HG03280 (cell line): Measurements from ENCODE around the gene BSG.
"Not testable (repeated sequence)": the region's sequence is repeated elsewhere in the genome, so short reads cannot be mapped to it uniquely, and the experiment has no call there.

Experiments
- ATAC-seq: cut with Tn5 transposase; IDR thresholded peaks from one replicate; pipeline ENCODE4 v1.9.1; 2021; ENCODE audit warnings: mild to moderate bottlenecking, moderate library complexity; ENCODE audit not compliant: unreplicated experiment

The BSG gene

DNA sequence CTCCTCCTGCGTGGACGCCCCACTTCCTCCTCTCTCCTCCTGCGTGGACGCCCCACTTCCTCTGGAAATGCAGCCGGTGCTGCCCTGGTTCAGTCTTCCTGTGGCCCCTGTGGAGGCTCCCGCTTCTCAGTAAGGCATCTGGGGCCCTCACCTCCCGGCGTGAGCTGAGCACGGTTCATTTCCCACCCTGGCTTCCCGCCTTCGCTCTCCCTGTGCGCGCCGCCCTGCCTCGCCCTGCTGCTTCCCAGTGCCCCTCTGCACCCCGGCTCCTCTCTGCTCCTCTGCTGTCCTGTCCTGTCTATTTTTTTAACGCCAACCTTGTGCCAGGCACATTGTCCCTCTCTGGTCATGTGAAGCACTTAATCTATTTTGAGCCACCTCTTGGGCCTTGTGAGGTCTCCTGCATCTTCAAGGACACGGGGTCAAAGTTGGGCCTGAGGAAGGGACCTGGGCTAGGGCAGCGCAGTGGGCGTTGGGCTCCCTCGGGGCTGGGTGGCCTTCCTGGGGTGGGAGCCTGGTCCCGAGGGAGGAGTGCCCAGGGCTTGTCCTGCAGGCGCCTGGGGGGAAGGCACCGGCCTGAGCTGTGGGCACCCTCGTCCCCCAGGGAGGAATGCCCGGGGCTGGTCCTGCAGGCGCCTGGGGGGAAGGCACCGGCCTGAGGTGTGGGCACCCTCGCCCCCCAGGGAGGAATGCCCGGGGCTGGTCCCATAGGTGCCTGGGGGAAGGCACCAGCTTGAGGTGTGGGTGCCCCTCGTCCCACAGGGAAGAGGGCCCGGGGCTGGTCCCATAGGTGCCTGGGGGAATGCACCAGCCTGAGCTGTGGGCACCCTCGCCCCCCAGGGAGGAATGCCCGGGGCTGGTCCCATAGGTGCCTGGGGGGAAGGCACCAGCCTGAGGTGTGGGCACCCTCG, 30.2 kb downstream of the BSG start:
- ATAC-seq: no peak

DNA sequence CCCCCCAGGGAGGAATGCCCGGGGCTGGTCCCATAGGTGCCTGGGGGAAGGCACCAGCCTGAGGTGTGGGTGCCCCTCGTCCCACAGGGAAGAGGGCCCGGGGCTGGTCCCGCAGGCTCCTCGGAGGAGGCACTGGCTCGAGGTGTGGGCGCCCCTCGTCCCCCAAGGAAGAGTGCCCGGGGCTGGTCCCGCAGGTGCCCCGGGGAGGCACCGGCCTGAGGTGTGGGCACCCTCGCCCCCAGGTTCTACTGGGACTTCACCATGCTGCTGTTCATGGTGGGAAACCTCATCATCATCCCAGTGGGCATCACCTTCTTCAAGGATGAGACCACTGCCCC, 30.9 kb downstream of the BSG start:
- not testable (repeated sequence) for ATAC-seq

DNA sequence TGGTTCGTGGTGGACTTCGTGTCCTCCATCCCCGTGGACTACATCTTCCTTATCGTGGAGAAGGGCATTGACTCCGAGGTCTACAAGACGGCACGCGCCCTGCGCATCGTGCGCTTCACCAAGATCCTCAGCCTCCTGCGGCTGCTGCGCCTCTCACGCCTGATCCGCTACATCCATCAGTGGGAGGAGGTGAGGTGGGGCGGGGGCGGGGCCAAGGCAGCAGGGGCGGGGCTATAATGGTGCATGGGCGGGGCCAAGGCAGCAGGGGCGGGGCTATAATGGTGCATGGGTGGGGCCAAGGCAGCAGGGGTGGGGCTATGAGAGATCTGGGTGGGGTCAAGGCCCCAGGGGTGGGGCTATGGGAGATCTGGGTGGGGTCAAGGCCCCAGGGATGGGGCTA, 31.4 kb downstream of the BSG start:
- ATAC-seq: not testable (repeated sequence)

DNA sequence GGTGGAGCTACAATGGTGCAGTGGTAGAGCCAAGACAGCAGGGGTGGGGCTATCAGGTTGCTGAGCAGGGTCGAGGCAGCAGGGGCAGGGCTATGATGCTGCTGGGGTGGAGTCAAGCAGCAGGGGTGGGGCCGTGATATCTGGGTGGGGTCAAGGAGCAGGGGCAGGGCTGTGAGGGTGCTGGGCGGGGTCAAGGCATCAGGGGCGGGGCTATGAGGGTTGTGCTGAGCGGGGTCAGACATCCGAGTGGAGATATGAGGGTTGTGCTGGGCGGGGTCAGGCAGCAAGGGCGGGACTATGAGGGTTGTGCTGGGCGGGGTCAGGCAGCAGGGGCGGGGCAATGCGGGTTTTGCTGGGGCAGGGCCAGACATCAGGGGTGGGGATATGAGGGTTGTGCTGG, 32.0 kb downstream of the BSG start:
- ATAC-seq: no peak

DNA sequence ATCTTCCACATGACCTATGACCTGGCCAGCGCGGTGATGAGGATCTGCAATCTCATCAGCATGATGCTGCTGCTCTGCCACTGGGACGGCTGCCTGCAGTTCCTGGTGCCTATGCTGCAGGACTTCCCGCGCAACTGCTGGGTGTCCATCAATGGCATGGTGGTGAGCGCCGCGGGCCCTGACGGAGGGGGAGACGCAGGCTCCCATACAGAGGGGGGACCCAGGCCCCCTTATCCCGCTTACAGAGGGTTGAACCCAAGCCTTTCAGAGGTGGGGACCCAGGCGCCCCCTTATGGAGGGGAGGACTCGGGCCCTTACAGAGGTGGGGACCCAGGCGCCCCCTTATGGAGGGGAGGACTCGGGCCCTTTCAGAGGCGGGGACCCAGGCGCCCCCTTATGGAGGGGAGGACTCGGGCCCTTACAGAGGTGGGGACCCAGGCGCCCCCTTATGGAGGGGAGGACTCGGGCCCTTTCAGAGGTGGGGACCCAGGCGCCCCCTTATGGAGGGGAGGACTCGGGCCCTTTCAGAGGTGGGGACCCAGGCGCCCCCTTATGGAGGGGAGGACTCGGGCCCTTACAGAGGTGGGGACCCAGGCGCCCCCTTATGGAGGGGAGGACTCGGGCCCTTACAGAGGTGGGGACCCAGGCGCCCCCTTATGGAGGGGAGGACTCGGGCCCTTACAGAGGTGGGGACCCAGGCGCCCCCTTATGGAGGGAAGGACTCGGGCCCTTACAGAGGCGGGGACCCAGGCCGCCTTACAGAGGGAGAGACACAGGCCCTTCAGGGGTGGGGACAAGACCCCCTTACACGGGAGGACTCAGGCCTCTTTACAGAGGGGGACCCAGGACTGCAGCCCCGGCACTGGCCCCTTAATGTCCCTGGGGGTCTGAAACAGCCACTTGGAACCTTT, 32.9 kb downstream of the BSG start:
- not testable (repeated sequence) for ATAC-seq

DNA sequence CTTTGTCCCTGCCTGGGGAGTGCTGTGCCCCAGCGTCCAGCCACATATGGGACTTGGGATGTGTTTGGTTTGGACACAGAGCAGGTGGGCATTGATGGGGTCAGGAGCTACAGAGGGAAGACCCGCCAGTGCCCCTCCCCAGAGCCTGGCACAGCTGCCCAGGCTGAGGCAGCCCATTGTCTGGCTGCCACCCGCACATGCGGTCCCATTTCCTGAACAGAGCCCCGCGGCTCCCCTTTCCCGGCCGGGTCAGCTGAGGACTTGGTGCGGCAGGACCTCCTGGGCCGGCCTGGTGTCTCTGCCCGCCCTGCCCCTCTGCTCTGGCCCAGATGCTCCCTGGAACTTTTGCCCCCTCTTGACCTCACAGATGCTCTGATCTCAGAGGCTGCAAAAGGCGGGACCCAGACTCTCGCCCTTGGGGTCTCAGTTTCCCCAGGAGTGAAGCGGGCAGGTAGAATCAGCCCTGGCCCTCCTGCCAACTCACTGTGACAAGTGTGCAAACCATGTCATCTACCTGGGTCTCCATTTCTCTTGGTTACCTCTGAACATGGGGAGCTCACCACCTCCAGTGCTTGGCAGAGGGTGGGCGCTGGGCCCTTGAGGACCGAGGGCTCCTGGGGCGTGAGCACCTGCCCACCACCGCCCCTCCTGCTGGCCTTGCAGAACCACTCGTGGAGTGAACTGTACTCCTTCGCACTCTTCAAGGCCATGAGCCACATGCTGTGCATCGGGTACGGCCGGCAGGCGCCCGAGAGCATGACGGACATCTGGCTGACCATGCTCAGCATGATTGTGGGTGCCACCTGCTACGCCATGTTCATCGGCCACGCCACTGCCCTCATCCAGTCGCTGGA, 35.1 kb downstream of the BSG start:
- ATAC-seq: no peak

DNA sequence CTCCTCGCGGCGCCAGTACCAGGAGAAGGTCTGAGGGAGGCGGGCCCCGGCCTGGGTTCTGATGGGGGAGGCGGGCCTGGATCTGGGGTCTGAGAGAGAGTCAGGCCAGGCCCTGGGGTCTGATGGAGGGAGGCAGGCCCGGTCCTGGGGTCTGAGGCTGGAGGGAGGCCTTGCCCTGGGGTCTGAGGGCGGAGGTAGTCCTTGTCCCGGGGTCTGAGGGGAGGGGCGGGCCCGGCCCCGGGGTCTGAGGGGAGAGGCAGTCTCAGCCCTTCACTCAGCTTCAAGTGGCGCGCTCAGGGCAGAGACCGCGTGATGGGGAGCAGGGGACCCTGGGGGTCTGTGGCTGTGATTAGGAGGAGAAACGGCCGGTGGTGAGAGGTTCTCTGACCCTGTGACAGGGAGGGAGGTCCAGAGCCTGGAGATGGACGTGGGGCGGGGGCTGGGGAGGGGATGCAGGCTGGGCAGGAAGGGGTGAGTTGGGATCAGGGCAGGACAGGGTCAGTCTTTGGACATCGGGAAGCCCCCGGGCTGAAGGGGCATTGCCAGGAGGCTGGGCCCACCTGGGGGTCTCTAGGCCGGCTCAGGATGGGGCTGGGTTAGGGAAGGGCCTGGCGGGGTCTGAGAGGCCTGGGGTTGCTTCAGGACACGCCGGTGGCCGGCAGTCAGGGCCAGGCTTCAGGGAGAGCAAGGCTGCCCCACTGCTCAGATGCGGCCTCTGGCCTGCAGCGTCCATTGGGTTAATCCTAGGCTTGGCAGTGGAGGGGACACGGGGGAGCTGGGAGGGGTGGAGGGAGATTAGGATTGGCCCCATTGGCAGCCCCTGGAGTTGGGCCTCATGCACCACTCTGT, 36.0 kb downstream of the BSG start:
- ATAC-seq: no peak

DNA sequence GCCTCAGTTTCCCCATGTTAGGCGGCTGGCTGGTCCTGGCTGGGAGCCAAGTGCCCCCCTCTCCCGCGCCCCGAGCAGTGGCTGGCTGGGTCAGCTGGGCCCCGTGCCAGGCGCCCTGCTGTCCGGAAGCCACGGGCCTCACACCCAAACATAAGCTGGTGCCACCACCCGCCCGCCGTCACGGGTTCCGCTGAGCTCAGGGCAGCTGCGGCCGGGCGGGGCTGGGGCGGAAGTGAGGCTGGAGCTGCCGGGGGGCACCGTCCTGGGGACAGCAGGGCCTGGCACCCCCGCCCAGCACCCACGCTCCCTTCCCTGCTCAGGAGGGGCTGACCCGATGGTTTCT, 36.6 kb downstream of the BSG start:
- no peak for ATAC-seq

DNA sequence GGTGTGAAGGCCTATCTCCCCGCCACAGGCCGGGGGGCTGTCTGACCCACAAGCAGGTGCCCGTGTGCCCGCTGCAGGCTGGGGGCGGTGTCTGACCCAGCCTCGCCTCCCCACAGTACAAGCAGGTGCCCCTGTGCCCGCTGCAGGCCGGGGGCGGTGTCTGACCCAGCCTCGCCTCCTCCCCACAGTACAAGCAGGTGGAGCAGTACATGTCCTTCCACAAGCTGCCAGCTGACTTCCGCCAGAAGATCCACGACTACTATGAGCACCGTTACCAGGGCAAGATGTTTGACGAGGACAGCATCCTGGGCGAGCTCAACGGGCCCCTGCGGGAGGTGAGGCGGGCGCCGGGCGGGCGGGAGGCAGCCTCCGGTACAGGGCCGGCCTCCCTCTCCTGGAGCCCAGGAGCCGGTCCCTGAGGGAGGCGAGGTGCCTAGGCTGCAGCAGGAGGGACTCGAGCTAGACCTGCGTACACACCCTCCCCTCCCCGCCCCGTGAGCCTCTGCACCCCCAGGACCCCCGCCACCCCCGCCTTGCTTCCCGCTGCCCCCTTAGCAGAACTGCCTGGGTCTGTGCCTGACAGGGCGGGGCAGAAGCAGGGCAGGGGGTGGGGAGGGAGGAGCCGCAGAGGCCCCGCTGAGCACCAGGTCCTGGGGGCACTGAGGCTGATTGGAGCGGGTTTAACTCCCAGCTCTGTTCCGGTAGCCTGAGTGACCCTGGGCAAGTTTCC, 37.8 kb downstream of the BSG start:
- no peak for ATAC-seq

DNA sequence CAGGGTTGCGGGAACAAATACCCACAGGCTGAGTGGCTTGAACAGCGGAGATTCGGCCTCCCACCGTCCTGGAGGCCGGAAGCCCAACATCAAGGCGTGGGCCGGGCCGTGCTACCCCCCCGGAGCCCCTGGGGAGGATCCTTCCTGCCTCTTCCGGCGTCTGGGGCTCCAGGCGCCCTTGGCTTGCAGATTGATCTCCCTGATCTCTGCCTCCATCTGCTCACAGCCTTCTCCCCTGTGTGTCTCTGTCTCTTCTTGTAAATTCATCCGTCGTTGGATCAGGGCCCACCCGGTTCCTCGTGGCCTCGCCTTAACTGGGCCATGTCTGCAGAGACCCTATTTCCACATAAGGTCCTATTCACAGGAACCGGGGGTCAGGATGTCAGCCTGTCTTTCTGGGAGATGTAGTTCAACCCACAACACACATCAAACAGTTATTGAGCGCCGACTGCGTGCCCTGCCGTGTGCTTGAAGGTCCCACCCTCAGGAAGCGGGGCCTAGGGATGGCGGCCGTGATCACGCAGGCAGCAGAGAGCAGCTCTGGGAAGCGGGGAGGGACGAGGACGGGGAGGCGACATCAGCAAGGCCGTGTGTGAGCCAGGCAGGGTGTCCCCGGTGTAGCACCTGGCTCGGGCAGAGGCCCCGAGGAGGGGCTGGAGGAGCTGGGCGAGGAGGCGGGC, 38.5 kb downstream of the BSG start:
- no peak for ATAC-seq

DNA sequence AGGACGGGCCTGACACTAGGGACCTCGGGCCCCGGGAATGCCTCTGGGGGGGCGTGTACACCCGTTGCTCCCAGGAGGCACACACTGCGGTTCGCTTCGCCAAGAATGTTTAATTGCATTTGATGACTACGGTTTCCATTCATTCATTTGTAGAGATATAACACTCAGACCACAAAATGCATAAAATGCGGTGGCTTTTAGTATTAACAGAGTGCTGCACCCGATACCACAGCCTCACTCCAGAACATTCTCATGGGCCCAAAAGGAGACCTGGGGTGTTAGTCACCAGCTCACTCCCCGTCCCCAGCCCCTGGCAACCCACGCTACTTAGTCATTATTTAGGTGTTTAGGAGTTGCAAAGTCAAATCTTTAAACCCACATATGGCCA, 39.1 kb downstream of the BSG start:
- no peak for ATAC-seq

DNA sequence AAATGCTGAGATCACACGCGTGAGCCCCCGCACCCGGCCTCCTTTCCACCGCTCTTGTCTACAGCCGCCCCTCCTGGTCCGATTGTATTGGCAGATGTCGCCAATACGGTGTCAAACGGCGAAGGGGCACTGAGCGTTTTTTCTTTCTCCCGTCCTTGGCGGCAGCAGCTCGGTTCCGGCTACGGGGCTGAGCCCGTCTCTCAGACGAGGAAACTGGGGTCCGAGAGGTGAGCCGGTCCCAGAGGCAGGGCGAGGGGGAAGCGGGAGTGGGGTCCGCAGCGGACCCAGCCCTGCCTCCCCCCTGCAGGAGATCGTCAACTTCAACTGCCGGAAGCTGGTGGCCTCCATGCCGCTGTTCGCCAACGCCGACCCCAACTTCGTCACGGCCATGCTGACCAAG, 40.5 kb downstream of the BSG start:
- ATAC-seq: no peak

DNA sequence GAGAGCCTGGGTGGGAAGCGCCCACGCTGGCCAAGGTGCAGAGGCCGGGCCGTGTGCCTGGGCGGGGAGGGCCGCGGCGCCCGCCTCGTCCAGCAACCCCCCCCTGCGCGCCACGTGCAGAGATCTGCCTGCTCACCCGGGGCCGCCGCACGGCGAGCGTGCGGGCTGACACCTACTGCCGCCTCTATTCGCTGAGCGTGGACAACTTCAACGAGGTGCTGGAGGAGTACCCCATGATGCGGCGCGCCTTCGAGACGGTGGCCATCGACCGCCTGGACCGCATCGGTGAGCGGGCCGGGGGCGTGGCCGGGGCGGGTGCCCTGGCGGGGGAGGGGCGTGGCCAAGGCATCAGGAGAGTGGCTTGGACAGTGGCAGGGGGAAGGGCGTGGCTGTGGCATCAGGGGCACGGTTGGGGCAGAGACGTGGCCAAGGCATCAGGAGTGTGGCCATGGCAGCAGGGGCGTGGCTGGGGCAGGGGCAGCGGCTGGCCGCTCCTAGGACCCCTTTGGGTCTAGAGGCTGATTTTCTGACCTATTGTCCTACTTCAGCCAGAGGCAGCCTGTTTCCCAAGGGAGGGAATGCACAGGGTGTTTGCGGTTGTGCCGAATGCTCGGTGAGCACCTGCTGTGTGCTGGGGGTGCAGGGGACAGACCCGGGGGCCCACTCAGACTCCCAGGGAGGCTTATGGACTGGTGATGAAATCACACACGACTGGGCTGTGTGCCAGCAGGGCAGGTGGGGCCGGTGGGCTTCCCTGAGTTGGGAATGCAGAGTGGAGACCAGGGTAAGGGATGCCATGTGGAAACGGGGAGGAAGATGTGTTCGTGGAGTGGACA, 41.6 kb downstream of the BSG start:
- ATAC-seq: no peak

DNA sequence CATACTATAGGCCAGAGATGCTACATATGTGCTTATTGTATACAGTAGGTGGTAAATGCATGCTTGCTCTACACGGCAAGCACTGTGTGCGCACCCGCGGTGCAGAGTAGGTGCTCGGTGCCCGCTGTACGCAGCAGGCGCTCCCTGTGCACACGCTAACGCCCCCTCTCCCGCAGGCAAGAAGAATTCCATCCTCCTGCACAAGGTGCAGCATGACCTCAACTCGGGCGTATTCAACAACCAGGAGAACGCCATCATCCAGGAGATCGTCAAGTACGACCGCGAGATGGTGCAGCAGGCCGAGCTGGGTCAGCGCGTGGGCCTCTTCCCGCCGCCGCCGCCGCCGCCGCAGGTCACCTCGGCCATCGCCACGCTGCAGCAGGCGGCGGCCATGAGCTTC, 43.2 kb downstream of the BSG start:
- ATAC-seq: no peak

DNA sequence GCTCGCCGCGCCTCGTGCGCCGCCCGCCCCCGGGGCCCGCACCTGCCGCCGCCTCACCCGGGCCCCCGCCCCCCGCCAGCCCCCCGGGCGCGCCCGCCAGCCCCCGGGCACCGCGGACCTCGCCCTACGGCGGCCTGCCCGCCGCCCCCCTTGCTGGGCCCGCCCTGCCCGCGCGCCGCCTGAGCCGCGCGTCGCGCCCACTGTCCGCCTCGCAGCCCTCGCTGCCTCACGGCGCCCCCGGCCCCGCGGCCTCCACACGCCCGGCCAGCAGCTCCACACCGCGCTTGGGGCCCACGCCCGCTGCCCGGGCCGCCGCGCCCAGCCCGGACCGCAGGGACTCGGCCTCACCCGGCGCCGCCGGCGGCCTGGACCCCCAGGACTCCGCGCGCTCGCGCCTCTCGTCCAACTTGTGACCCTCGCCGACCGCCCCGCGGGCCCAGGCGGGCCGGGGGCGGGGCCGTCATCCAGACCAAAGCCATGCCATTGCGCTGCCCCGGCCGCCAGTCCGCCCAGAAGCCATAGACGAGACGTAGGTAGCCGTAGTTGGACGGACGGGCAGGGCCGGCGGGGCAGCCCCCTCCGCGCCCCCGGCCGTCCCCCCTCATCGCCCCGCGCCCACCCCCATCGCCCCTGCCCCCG, 43.8 kb downstream of the BSG start:
- no peak for ATAC-seq

DNA sequence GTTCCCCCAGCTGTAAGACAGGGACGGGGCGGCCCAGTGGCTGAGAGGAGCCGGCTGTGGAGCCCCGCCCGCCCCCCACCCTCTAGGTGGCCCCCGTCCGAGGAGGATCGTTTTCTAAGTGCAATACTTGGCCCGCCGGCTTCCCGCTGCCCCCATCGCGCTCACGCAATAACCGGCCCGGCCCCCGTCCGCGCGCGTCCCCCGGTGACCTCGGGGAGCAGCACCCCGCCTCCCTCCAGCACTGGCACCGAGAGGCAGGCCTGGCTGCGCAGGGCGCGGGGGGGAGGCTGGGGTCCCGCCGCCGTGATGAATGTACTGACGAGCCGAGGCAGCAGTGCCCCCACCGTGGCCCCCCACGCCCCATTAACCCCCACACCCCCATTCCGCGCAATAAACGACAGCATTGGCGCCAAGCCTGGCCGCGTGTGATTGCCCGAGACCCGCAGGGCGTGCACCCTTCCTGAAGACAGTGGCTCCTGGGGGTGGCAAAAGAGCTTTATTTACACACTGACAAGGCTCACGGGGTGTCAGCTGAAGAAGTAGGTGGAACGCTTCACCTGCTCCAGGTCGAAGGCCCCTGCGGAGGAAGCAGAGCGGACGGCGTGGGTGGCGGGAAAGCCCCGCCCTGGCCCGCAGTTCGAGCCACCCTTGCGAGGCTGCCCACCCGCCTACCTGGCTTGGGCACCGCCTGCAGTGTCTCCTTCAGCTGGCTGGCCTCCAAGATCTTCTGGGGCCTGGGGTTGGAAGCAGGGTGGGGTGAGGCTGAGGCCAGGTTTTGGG, 44.5 kb downstream of the BSG start:
- ATAC-seq: no peak
